Memory B cell (primary cell): ENCODE measurements around the gene DCX.

ENCODE experiments used
- ATAC-seq: fragments of 150-1000 bp; cut with Tn5 transposase; 2 replicates; pipeline ENCODE4 v1.10.0; 2021; ENCODE audit warnings: low read depth, mild to moderate bottlenecking, moderate library complexity
- DNase-seq, 2 donors: peaks; one replicate each; pipeline ENCODE4 v3.0.0; 2022; ENCODE audit warnings: low spot score in 2 of 2
- H3K27ac Mint-ChIP-seq: one replicate; pipeline ENCODE4 v1.8.0; 2022; ENCODE audit warnings: mild to moderate bottlenecking, moderate library complexity, mixed read lengths
- H3K27me3 Mint-ChIP-seq: one replicate; pipeline ENCODE4 v1.8.0; 2022; ENCODE audit warnings: mixed read lengths
- H3K36me3 Mint-ChIP-seq: one replicate; pipeline ENCODE4 v1.8.0; 2022; ENCODE audit warnings: mild to moderate bottlenecking, mixed read lengths
- H3K4me1 Mint-ChIP-seq: one replicate; pipeline ENCODE4 v1.8.0; 2022; ENCODE audit warnings: mixed read lengths
- H3K4me3 Mint-ChIP-seq: one replicate; pipeline ENCODE4 v1.8.0; 2022; ENCODE audit warnings: mild to moderate bottlenecking, moderate library complexity, mixed read lengths
- H3K9me3 Mint-ChIP-seq: one replicate; pipeline ENCODE4 v1.8.0; 2022; ENCODE audit warnings: mixed read lengths

The DCX gene

DNA sequence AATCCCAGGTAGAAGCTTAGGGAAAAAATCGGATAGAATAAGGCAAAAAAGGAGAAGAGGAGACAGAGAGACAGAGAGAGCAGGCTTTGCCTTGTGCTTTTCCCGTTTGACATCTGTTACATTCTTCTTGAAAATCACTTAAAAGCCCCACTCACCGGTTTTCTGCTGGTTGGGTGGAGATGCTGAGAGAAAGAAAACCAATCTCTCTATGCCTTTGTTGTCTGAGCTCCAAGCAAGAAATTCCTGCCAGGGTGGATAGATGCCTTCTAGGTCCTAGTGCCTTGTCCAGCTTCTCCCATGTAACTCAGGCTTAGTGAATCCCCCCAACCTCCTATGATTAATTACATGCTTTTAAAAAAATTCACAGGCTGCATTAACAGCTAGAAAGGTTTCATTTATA is at the start of gene DCX:
Gene DCX, minus strand, starts transcription at position 210 of the 400 bp plus-strand sequence. CDS start 1,794 bp downstream, outside the sequence.
- no peaks in the 10 kb centered on the region for H3K4me1 Mint-ChIP-seq
- H3K27me3 Mint-ChIP-seq = peaks cover 4% of the 10 kb centered on the region
- DNase-seq (no peak), ATAC-seq (no peak)
- no peaks in the 10 kb centered on the region for H3K9me3 Mint-ChIP-seq
- no peak within 1 kb of the TSS for H3K4me3 Mint-ChIP-seq
- no peak within 1 kb of the TSS for H3K27ac Mint-ChIP-seq
- no peaks in the 10 kb centered on the region for H3K36me3 Mint-ChIP-seq

DNA sequence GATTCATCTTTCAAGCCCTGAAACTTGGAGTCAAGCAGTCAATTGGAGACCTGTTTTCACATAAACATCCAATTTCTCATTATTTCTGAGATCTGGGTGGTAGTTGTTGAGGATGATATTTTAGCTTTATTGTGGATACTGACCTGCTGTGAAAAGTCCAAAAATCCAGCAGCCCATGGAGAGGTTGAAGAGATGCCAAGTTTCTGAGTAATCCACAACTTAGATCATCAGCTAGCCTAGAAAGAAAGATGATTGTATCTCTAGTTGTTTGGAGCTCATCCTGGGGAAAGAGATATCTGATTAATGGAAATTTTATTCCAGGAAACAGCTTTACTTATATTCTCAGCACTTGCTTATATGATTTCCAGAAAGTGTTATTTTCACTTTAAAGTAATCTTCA is 48.6 kb upstream of the DCX start:
- Mint-ChIP-seq H3K4me3 (no peak overlapping the region), H3K27ac (no peak overlapping the region), H3K4me1 (no peaks in the 10 kb centered on the region), H3K36me3 (no peaks in the 10 kb centered on the region), H3K27me3 (peaks cover 1% of the 10 kb centered on the region), H3K9me3 (no peaks in the 10 kb centered on the region)
- DNase-seq (no peak), ATAC-seq (no peak)

DNA sequence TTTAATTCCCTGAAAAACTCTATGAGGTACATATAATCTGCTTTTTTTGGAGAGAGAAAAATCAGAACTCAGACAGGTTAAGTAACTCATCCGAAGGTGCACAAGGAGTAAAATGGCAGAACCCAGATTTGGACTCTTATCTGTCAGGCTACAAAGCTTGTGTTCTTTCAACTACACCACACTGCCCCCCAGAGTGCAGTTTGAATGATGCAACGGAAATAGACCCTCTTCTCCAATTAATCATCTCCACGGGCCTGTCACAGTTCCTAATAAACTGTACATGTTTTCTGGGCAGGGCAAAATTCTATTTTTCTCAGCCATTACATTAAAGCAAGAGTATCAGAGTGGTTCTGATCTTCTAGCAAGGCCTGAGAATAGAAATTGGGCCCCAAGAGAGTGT is 35.3 kb upstream of the DCX start:
- no peak for ATAC-seq
- H3K27ac Mint-ChIP-seq = no peak overlapping the region

DNA sequence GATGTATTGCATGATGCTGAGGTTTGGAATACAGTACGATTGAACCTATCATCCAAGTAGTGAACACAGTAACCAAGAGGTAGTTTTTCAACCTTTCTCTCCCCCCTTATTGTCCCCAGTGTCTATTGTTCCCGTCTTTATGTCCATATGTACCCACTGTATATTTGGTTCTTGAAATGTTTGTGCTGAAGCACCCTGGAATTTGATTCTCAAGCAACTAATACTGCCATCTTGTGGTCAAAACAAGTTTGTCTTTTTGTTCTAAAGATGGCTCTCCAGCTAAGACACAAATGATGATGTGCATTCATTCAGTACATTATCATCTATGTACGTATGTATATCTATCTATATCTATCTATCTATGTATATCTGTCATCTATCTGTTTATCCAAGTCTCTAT is 33.5 kb upstream of the DCX start:
- Mint-ChIP-seq H3K4me1 (no peaks in the 10 kb centered on the region), H3K27me3 (peaks cover 8% of the 10 kb centered on the region), H3K36me3 (no peaks in the 10 kb centered on the region), H3K9me3 (no peaks in the 10 kb centered on the region), H3K27ac (no peak overlapping the region), H3K4me3 (no peak overlapping the region)
- ATAC-seq (no peak), DNase-seq (peak in 1 of 2 donors; percentile 2)

More for the DNA sequence above, 35.3 kb upstream of the DCX start:
- H3K4me3 Mint-ChIP-seq = no peak overlapping the region
- no peaks in the 10 kb centered on the region for H3K4me1 Mint-ChIP-seq
- peaks cover 9% of the 10 kb centered on the region for H3K27me3 Mint-ChIP-seq
- DNase-seq = no peak
- no peaks in the 10 kb centered on the region for H3K36me3 Mint-ChIP-seq
- H3K9me3 Mint-ChIP-seq = no peaks in the 10 kb centered on the region

DNA sequence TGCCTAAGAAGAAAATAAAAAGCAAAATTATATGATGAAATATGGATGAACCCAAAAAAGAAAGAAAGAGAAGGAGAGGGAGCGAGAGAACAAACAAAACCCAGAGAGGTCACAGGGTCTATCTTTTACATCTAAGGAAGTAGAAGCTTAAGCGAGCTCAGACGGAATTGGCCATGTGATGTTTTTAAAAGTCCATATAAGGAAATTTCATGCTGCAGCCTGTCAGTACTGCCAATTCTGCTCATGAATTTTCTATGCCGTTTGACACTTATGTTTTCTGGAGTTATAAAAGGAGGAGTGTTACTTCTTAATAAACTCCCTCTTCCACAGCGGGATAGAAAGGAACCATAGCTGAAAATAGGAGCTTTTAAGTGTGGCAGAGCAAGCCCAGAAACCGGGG is 32.9 kb upstream of the DCX start:
- Mint-ChIP-seq H3K27ac (no peak overlapping the region), H3K9me3 (no peaks in the 10 kb centered on the region), H3K27me3 (peaks cover 8% of the 10 kb centered on the region), H3K4me1 (no peaks in the 10 kb centered on the region), H3K4me3 (no peak overlapping the region), H3K36me3 (no peaks in the 10 kb centered on the region)
- no peak for ATAC-seq
- DNase-seq = no peak

DNA sequence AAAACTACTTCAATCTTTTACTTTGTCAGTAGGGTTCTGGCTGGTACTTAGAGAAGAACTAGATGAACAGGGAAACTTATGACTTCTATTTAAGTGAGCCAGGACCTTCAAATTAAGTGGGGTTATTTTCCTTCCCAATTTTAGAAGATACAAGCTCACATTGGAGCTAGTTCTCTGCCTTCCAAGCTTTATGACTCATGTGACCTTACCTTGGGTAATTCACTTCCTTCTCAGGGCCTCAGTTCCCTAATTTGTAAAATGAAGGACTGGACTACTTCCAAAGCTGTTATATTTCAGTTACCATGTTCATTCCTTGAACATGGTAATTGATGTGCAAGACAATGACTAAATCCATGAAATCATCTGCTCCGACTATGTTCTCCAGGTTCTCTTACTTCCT is 32.0 kb upstream of the DCX start:
- Mint-ChIP-seq H3K27ac (no peak overlapping the region), H3K36me3 (no peaks in the 10 kb centered on the region), H3K9me3 (no peaks in the 10 kb centered on the region), H3K27me3 (peaks cover 11% of the 10 kb centered on the region), H3K4me3 (no peak overlapping the region), H3K4me1 (no peaks in the 10 kb centered on the region)
- no peak for ATAC-seq
- no peak for DNase-seq

DNA sequence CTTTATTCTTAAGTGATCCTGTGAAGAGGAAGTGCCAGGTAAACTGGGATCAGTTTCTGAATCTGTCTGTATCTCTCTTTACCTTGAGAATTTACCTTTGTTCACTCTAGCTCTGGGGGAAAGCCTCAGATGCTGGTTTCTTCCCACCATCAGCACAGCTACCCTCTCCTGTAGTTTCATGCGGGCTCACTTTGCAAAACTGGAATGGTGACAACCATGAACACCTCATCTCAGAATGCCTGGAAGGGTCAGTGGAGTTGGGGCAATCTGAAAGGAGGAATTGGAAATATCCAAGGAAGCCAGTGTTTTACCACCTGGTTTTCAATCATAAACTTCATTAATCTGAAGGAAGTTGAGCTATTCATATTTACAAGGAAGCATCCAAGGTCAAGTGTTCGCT is 30.8 kb upstream of the DCX start:
- no peaks in the 10 kb centered on the region for H3K9me3 Mint-ChIP-seq
- no peaks in the 10 kb centered on the region for H3K36me3 Mint-ChIP-seq
- H3K27me3 Mint-ChIP-seq = peaks cover 7% of the 10 kb centered on the region
- H3K27ac Mint-ChIP-seq = no peak overlapping the region
- H3K4me3 Mint-ChIP-seq = no peak overlapping the region
- ATAC-seq (no peak), DNase-seq (no peak)
- H3K4me1 Mint-ChIP-seq = no peaks in the 10 kb centered on the region

DNA sequence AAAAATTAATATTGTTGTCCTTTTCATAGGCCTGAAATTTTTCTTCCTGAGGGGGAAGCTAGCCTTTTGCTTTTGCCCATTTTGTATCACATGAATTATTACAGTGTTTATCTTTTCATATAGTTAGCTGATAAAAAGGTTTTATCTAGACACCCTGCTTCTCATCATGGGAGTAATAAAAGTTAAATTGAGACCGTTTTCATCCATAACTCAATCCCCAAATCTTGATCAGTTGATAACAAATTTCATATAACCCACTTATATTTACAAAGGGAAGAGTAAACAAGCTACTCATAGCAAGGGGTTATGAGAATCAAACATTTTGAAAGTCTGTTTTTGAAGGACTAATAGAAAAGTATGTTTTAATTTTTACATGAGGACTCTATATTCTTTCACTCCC is 23.5 kb upstream of the DCX start:
- ATAC-seq = no peak
- Mint-ChIP-seq H3K4me1 (no peaks in the 10 kb centered on the region), H3K4me3 (no peak overlapping the region), H3K9me3 (no peaks in the 10 kb centered on the region), H3K27me3 (peaks cover 4% of the 10 kb centered on the region), H3K36me3 (no peaks in the 10 kb centered on the region), H3K27ac (no peak overlapping the region)
- no peak for DNase-seq

DNA sequence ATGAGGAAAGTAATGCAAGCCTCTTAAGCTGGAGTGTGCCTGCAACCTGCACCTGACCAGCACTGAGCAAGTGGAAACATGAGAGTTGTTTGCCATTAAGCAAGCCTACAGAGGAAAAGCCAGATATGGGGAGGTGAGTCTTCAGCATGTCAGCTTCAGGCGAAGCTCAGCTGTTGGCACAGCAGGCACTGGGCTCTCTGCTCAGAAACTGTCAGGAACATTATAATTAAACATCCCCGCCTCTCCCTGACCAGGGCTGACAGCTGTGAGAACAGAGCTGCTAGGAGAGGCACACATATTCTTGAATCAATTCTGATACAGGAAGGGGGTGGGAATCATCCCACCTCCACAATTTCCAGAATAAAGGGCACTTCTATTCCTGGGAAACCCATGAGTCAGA is 19.0 kb upstream of the DCX start:
- no peaks in the 10 kb centered on the region for H3K9me3 Mint-ChIP-seq
- H3K27me3 Mint-ChIP-seq = no peaks in the 10 kb centered on the region
- no peak overlapping the region for H3K27ac Mint-ChIP-seq
- no peak for DNase-seq
- no peak for ATAC-seq
- no peak overlapping the region for H3K4me3 Mint-ChIP-seq
- H3K4me1 Mint-ChIP-seq = no peaks in the 10 kb centered on the region
- no peaks in the 10 kb centered on the region for H3K36me3 Mint-ChIP-seq

DNA sequence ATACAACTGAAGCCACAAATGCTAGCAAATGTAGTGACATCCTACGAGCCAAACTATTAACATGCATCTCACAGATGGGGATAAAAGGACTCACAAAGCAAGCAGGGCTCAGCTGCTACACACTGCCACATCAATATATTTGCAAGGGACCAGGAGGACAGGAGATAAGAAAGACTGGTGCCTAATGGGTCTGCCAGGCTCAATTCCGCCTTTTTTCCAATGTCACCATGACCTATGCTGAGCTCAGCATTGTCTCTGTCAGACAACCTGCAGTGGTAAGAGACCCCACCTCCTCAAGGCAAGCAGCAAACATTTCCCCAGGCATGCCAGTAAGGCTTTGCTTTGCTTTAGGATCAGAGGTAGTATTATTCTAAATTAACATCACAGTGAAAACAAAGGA is 435 bp downstream of the DCX start:
- H3K27ac Mint-ChIP-seq = no peak overlapping the region
- peaks cover 4% of the 10 kb centered on the region for H3K27me3 Mint-ChIP-seq
- H3K4me1 Mint-ChIP-seq = no peaks in the 10 kb centered on the region
- no peaks in the 10 kb centered on the region for H3K9me3 Mint-ChIP-seq
- no peak for ATAC-seq
- H3K36me3 Mint-ChIP-seq = no peaks in the 10 kb centered on the region
- no peak overlapping the region for H3K4me3 Mint-ChIP-seq
- DNase-seq = no peak

DNA sequence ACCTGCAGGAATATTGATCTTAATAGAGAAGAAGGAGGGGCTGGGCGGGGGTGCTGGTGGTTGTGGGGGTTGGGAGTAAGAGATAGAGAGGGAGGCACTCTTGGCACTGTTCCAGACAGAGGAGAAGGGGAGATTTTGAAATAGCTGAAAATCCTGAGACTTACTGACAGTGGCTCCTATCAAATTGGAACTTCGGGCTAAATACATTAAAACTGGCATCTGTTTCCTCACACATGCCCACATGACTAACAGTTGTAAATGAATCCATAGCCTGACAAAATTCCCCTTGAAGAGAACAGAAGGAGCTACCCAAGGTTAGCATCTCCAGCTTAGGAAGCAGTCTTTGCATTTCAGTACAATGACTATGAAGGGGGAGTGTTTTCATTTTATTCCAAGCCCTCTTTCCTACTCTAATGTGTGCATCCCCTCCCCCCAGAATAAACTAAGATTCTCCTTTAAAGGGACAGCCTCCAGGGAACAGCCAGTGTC is 1.4 kb downstream of the DCX start:
- ATAC-seq = no peak

DNA sequence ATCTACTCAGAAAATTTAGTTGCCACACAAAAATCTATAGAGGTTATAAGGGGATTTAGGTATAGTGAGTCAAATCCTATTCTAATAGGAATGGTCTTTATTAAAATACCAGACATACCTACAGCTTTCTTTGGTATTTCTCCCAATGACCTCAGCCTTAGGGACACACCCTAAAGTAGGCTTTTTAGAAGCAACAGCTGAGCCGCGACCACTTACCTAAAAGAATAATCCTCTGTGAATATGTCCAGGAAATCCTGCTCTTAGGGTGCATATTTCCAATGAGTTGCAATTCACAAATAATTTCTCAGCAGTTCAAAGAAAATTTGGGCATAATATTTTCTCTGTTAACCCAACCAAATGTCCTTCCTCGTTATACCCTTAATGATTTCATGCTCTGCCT is 2.7 kb downstream of the DCX start:
- Mint-ChIP-seq H3K9me3 (no peaks in the 10 kb centered on the region), H3K4me3 (no peak overlapping the region), H3K27ac (no peak overlapping the region), H3K36me3 (no peaks in the 10 kb centered on the region), H3K27me3 (peaks cover 4% of the 10 kb centered on the region), H3K4me1 (no peaks in the 10 kb centered on the region)
- ATAC-seq = no peak
- no peak for DNase-seq

More for the DNA sequence above, 1.4 kb downstream of the DCX start:
- Mint-ChIP-seq H3K36me3 (no peaks in the 10 kb centered on the region), H3K9me3 (no peaks in the 10 kb centered on the region), H3K27ac (no peak overlapping the region), H3K4me1 (no peaks in the 10 kb centered on the region), H3K27me3 (peaks cover 4% of the 10 kb centered on the region), H3K4me3 (no peak overlapping the region)
- no peak for DNase-seq

DNA sequence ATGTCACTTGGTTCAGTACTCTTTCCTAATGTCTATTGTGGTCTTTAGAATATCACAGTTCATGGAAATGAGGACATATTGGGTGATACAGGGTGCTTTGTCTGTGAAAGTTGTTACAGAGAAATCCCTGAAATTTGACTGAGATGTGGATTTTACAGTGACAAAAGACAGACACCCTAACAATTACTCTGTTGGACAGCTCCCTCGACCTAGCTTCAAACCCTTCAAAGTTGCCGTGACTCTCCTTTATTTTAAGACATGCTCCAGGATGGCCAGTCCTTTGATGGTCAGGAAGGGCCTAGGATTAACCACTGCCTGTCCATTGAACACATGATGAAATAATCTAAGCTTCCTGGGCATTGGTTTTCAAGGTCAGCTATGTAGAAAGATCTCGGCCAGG is 4.0 kb downstream of the DCX start:
- no peak overlapping the region for H3K27ac Mint-ChIP-seq
- no peaks in the 10 kb centered on the region for H3K36me3 Mint-ChIP-seq
- H3K4me3 Mint-ChIP-seq = no peak overlapping the region
- peaks cover 4% of the 10 kb centered on the region for H3K27me3 Mint-ChIP-seq
- DNase-seq (no peak), ATAC-seq (no peak)
- H3K9me3 Mint-ChIP-seq = no peaks in the 10 kb centered on the region
- no peaks in the 10 kb centered on the region for H3K4me1 Mint-ChIP-seq

DNA sequence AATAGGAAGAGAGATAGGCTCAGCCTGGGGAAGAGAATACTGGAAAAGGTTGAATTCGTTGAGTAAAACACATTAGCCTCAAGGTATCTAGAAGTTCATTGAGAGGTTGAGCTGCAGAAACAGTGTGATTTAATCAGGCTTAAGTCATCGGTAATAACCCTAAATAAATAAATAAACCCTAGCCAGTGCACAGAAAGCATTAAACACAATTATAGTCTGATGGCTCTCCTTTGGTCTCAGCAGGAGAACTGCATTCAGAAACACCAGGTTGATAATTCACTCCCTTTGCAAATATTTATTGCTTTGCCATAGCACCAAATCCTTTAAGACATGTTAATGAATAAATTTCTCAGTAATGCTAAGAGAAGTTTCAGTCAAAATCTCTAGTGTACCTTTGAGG is 9.6 kb downstream of the DCX start:
- no peak for ATAC-seq
- H3K36me3 Mint-ChIP-seq = no peaks in the 10 kb centered on the region
- no peak overlapping the region for H3K4me3 Mint-ChIP-seq
- H3K27me3 Mint-ChIP-seq = no peaks in the 10 kb centered on the region
- H3K27ac Mint-ChIP-seq = no peak overlapping the region
- DNase-seq = no peak
- H3K4me1 Mint-ChIP-seq = no peaks in the 10 kb centered on the region
- no peaks in the 10 kb centered on the region for H3K9me3 Mint-ChIP-seq

DNA sequence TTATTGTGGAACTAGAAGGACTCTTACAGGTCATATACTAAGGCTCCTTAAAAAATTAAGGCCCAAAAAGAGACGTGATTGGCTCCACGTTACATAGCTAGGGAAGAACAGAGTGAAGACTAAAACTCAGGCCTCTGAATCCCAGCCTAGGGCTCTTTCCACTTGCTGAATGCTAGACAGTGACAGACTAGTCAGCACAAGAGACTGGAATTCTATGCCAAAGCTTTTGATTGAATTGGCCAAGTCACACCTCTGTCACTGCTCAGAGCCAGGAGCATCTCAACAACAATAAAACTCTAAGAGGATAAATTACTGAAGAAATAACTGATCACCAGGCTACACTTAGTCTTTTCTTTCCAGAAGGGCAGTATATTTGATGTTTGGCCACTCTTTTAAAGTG is 16.8 kb downstream of the DCX start:
- Mint-ChIP-seq H3K4me3 (no peak overlapping the region), H3K27ac (no peak overlapping the region), H3K9me3 (no peaks in the 10 kb centered on the region), H3K4me1 (no peaks in the 10 kb centered on the region), H3K36me3 (no peaks in the 10 kb centered on the region), H3K27me3 (peaks cover 2% of the 10 kb centered on the region)
- DNase-seq (no peak), ATAC-seq (no peak)
